HG03457 (cell line): ENCODE results near the gene ANAPC5.
"Not testable (repeated sequence)": the region's sequence is repeated elsewhere in the genome, so short reads cannot be mapped to it uniquely, and the experiment has no call there.

ENCODE experiments used
- ATAC-seq: cut with Tn5 transposase; IDR thresholded peaks from one replicate; pipeline ENCODE4 v1.9.1; 2021; ENCODE audit warnings: moderate number of reproducible peaks; ENCODE audit not compliant: unreplicated experiment

Gene ANAPC5

DNA sequence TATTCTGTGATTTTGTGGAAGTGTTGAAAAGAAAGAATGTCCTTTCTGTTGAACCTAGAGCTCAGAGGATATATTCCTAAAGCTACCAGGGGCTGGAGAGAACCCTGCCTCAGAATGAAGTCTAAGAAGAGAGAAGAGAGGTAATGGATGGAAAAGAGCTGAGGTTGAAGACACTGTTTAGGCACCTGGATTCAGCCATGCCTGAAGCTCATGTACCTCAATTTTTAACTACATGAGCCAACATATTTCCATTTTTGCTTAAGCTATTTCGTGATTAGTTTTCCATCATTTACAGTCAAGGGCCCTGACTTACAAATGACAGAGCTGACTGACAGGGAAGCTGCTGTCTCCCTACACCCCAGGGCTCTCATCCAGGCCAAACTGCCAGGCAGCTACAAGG is 66.4 kb downstream of the ANAPC5 start:
- ATAC-seq: no peak

DNA sequence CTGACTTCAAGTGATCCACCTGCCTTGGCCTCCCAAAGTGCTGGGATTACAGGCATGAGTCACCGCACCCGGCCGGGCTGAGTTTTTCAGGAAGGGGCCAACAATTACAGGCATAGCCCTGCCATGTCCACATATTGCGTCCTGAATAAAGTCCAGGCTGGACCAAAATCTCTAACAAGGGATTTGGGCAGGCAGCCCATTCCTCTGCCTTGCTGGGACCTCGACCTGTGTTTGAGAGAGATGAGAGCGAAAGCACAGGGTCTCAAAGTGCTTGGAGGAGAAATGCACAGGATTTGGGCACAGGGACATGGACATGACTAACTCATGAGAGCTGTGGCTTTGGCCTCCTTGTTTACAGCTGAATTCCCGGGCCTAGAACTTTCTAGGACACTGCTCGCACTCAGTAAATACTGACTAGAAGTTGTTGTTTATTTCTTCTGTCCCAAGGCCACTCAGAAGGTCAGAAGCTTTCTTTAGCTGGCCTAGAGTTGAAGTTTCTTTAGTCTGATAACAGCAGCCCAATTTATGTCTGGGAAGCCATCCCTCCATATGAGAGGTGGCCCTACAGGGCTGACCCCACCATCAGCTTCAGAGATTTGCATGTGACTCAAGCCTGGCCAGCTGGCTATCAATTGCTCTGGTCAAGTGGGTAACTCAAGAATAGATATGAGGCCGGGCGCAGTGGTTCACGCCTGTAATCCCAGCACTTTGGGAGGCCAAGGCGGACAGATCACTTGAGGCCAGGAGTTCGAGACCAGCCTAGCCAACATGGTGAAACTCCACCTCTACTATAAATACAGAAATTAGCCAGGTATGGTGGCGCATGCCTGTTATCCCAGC is 67.4 kb downstream of the ANAPC5 start:
- no peak for ATAC-seq

DNA sequence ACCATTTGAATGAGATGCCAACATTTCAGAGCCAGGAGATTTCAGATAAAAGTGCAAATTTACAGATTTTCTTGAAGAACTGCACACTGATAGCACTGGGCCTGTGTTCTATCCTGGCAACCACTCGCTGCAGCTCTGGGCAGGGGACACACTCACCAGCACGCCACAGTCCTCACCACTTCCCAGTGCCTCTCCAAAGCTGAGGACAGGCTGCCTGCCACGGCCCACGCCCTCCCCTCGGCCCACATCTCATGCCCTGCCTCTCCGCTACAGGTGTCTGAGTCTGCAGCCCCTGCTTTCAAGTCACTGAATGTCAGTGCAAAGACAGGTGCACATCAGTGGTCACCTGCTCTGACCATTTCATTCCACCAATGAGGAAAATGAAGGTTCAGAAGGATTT is 68.4 kb downstream of the ANAPC5 start:
- no peak for ATAC-seq

DNA sequence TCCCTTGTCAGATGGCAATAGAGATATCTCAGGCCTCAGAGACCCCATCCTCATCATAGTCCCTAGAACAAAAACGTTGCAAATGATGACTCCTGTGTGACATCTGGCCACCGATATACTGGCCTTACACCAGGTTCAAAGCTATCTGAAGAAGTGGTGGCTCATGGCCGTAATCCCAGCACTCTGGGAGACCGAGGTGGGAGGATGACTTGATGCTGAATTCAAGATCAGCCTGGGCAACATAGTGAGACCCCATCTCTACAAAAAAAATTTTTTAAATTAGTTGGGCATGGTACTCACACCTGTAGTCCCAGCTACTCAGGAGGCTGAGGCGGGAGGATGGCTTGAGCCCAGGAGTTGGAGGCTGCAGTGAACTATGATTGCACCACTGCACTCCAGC is 68.8 kb downstream of the ANAPC5 start:
- ATAC-seq: no peak

DNA sequence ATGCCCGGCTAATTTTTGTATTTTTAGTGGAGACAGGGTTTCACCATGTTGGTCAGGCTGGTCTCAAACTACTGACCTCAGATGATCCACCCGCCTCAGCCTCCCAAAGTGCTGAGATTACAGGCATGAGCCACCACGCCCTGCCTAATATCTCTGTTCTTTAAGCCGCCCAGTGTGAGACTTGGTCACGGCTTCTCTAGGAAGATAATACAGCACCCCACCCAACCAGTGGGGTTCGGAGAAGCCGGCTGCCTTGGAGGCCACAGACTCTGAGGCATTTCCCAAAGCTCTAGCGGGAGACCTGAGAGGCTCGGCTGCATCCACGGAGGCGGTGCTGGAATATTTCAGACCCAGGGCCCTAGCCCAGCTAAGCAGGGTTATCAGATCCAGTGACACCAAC is 69.3 kb downstream of the ANAPC5 start:
- ATAC-seq: not testable (repeated sequence)

DNA sequence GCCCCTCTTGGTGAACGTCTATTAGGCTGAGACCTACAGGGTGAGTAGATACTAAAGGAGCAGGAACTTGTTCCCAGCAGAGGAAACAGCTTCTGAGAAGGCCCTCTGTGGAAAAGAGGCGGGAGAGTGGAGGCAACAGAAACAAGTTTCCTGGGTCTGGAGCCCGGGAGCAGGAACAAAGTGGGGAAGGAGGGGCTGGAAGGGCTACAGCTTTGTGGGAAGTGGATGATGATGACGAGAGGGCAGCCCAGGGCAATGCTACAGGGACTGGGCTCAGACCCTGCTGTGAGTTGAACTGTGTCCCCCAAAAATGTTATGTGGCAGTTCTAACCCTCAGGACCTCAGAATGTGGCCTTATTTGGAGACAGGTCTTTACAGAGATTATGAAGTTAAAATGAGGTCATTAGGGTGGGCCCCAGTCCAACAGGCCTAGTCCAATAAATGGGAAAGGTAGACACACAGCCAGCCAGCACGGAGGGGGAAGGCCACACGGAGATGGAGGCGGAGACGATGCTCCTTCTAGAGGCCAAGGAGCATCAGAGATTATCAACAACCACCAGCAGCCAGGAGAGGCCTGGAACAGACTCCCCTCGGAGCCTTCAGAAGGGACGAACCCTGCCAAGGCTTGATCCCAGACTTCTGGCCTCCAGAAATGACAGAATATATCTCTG is 70.0 kb downstream of the ANAPC5 start:
- no peak for ATAC-seq

DNA sequence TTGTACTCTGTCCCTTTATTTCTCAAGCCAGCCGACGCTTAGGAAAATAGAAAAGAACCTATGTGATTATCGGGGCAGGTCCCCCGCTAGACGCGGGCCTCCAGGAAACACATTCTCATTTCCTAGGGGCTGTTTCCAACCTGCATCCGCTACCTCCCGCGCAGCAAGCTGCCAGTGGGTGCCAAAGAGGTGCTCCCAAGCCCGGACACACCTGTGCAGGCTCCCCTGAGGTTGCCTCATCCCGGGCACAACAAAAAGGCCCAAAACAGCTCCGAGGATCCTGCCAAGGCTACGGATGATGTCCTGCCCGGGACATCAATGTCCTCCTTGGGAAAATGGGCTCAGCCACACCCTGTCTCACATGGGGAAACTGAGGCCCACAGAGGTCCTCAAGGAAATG is 71.1 kb downstream of the ANAPC5 start:
- not testable (repeated sequence) for ATAC-seq

DNA sequence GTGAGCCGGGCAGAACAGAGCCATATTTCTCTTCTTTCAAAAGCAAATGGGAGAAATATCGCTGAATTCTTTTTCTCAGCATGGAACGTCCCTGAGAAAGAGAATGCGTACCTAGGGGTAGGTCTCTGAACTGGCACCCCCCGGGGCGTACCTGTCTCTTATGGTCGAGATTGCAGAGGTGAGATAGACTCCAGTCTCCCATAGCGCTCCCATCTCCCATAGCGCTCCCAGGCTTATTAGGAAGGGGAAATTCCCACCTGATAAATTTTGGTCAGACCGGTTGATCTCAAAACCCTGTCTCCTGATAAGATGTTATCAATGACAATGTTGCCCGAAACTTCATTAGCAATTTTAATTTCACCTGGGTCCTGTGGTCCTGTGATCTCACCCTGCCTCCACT is 71.7 kb downstream of the ANAPC5 start:
- ATAC-seq: not testable (repeated sequence)

DNA sequence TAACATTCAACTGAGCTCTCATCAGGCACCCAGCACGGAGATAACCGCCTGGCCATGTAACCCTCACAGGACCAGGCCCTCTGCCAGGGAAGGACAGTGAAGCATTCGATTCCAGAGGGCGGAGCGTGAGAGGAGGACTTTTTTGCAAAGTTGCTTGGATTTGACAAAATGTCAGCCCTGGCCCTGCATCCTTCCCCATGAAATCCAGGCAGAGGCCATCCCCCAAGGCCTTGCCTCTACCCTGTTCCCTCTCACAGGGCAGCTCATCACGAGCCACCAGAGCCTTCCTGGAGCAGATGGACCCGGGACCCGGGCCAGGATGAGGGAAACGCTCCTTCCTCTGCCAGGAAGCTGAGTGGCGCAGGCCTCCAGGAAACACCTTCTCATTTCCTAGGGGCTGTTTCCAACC is 72.7 kb downstream of the ANAPC5 start:
- no peak for ATAC-seq

DNA sequence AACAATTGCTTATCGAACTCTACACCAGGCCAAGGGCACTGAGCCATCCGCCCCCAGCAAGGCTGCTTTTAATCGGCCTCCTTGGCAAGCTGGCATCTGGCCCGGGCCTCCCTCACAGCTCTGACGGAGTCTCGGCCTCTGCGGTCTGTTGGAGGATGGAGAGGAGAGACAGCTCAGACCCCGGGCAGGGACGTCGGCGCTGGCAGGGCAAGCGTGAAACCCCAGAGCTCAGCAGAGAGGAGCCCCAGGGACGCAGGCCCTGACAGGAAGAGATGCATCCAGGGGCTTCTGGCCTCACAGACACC is 73.2 kb downstream of the ANAPC5 start:
- ATAC-seq: no peak

DNA sequence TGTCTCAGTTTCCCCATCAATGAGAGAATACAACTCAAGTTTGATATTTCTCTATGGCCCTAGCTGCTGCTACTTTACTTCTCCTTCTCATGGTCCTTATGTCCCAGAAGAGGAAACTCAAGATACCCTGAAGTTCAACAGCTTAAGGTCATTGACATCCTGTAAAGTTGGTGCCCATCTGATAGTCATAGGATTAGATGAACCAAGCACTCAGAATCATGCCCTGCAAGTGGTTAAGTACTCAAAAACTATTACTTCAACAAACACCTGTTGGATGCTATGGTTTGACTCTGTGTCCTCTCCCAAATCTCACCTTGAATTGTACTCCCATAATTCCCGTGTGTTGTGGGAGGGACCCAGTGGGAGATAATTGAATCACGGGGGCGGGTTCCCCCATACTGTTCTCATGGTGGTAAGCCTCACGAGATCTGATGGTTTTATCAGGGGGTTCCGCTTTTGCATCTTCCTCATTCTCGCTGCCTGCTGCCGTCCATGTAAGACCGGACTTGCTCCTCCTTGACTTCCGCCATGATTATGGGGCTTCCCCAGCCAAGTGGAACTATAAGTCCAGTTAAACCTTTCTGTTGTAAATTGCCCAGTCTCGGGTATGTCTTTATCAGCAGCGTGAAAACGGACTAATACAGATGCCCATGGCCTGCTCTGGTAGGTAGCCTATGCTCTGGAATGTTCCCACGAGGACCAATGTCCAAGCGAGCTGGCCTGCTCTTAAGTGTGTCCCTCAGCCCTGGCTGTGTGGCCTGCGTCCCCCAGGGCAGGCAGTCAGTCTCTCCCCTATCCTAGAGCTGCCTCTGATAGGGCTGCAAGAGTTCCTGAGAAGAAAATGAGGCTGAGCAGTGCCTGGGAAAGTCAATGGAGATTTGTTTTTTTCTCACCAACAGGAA is 73.8 kb downstream of the ANAPC5 start:
- ATAC-seq: no peak

DNA sequence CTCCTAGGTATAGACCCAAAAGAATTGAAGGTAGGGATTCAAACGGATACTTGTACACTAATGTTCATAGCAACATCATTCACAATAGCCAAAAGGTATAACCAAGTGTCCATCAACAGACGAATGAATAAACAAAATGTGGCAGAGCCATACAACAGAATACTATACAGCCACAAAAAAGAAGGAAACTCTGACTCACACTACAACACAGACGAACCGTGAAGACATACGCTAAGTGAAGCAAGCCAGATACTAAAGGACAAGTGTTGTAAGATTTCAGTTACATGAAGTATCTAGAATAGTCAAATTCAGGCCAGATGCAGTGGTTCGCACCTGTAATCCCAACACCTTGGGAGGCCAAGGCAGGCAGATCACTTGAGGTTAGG is 74.8 kb downstream of the ANAPC5 start:
- no peak for ATAC-seq

DNA sequence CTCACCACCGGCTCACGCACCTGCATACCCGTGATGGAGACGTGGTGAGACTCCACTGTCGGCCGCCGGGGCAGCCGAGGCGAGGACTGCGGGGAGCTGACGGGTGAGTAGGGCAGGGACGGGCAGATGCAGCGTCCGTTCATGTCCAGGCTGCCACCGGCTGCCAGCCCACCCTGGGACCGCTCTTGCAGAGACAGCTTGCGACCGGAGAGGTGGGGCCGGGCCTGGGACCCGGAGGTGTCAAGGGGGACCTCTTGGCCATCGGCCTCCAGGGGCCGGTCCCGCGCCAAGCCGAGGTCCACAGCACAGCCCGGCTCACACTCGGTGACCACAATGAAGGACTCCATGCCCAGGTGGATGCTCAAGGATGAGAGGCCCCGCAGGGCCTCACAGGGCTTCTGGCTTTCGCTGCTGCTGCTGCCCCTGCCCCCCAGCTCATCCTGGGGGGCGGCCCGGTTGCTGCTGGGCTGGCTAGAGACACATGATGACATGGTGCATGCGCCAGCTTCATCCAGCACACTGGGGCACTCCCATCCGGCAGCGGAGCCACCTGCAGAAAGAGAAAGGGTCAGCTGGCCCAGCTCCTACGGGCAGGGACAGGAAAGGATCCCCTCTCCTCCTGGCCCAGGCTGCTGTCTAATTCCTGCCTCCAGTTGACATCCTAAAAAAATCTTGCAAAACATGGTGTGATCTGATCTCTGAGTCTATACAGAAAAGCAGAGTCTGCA is 78.0 kb downstream of the ANAPC5 start:
- ATAC-seq: no peak

DNA sequence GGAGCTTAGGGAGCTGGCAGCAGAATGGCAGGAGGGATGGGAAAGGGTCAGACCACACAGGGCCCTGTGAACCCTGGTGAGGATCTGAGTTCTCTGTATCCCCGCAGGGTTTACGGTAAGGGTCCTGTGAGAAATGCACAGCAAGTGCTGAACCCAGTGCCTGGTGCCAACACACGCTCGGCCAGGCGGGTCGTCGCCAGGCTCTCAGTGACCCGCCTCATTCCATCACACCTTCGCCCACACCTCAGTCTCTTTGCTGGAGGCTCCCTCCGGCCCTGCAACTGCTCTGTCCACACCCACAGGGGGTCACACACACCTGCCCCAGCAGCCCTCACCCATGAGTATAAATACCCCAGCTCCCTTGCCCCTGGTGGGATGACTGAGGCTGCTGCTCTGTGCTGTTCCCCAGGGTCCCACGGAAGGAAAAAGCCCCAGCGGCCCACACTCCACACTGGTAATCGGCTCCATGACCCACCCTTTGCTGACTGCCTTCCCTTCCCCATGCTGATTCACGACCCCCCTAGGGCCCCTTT is 78.8 kb downstream of the ANAPC5 start:
- no peak for ATAC-seq

DNA sequence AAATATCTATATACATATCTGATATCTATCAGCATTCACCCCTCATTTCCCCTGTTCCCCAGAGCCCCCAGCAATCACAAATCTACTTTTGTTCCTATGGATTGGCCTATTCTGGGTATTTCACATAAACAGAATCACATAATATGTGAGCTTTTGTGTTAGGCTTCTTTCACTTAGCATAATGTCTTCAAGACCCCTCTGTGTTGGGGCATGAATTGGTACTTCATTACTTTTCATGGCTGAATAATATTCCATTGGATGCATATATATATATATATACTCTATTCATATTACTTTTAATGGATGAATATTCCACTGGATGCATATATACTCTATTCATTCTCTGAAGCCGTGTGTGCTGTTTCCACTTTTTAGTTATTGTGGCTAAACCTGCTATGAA is 84.4 kb downstream of the ANAPC5 start:
- no peak for ATAC-seq

DNA sequence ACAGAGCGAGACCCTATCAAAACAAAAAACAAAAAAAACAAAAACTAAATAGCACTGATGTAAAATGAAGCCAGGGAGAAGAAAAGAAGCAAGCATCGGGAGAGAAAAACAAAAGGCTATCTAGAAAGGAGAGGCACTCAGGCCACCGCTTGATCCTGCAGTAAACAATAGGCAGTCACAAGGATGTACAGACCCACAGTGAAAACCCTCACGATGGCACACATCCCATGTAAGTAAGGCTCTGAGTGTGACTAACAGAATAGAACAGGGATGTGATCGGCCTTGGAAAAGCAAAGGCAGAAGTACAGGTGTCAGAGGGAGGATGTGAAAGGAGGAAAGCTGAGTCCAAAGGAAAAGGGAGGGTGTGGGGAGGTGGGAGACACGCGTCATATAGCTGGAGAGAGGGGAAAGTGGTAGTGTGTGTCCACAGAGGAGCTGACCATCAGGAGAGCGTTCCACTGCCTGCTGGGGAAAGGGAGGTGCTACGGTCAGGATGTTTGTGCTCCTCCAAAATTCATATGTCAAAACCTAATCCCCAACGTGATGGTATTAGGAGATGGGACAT is 87.2 kb downstream of the ANAPC5 start:
- ATAC-seq: no peak

DNA sequence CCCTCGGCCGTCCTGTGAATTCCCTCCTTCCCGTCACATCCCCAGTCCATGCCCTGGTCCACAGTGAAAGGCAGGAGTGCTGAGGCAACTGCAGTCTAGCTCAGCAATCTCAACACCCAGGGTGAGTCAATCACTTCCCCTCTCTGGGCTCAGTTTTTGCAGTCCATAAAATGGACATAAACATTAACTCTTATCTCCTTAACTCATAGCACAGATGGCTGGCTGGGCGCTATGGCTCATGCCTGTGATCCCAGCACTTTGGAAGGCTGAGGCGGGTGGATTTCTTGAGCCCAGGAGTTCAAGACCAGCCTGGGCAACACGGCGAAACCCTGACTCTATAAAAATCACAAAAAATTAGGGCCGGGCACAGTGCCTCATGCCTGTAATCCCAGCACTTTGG is 88.1 kb downstream of the ANAPC5 start:
- no peak for ATAC-seq

DNA sequence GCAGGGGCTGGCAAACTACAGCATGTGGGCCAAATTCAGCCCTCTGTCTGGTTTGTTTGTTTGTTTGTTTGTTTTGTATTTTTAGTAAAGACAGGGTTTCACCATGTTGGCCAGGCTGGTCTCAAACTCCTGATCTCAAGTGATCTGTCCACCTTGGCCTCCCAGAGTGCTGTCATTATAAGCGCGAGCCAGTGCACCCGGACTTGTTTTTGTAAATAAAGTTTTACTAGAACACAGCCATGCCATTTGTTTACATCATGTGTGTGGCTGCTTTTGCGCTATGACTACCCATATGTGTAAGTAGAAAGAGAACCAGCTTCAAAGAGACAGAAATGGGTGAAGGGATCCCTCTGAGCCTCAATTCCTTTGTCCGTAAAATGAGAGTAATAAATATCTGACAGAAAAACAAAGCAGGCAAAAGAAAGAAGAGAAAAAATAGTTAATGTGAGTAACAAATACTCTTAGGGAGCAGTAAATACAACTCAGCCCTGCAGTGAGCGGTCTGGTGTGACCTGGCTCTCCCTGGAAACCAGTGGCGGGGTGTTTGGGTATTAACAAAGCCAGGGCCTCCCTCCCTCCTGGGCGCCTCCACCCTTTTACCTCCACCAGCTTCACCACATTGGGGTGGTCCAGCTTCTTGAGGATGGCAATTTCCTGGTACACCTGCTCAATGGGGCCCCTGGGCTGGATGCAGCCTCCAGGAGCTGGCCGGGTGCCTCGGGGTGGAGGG is 88.8 kb downstream of the ANAPC5 start:
- ATAC-seq: no peak

DNA sequence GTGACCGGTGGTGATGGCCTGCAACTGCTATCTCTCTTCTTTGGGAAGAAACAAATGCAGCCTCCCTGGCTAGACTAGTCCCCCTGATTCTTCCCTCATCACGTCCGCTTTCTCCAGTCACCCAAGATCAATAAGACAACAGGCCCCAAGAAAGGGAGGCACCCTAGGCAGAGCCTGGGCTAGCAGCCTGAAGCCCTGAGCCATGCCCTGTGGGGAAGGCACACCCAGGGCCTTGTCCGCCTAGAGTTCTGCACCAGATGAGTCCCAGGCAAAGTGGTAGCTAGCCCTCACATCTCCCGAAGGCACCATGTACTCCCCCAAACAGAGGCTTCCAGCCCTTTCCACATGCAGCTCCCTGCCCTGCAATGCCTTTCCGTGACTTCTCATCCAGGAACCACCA is 90.8 kb downstream of the ANAPC5 start:
- ATAC-seq: no peak

DNA sequence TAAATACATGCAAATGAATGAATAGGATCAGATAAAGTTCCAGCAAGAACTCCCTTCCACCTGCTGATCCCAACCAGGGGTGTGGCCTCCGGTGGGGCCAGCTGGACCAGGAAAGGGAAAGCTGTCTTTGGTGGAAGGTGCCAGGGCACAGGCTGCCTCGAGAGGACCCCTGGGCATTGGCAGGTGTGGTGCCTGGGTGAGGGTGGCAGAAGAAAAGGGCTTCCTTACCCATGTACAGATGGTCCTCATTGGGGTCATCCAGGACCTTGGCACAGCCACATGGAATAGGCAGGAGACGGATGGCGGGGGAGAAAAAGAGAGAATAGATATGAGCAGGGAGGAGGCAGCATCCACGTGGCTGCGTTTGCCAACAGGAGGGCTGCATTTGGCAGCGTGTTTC is 92.1 kb downstream of the ANAPC5 start:
- ATAC-seq: no peak
